Activated naive CD4-positive, alpha-beta T cell treated with anti-CD3 and anti-CD28 coated beads, Interleukin-2, amount 10 ng/mL, durations not matched to agents 7 days and 5 days (primary cell): ENCODE measurements around the gene JAZF1.

Experiments used
- CTCF ChIA-PET: fragments of 350-600 bp; sonication (Branson Sonifier 250); formaldehyde crosslinking; loops from one replicate; lab custom pipeline; 2021; ENCODE audit warnings: antibody characterized with exemption; lab: Charles Lee
- DNase-seq: peaks from one replicate; pipeline ENCODE4 v3.0.0-alpha.2; 2020
- H3K27ac Mint-ChIP-seq: one replicate; pipeline ENCODE4 v1.8.0; 2021; ENCODE audit warnings: mild to moderate bottlenecking, moderate library complexity, mixed read lengths
- H3K27me3 Mint-ChIP-seq: one replicate; pipeline ENCODE4 v1.8.0; 2021; ENCODE audit warnings: mild to moderate bottlenecking, mixed read lengths
- H3K36me3 Mint-ChIP-seq: one replicate; pipeline ENCODE4 v1.8.0; 2021; ENCODE audit warnings: mixed read lengths
- H3K4me1 Mint-ChIP-seq: one replicate; pipeline ENCODE4 v1.8.0; 2021; ENCODE audit warnings: mixed read lengths
- H3K4me3 Mint-ChIP-seq: one replicate; pipeline ENCODE4 v1.8.0; 2021; ENCODE audit warnings: mild to moderate bottlenecking, moderate library complexity, mixed read lengths
- H3K9me3 Mint-ChIP-seq: one replicate; pipeline ENCODE4 v1.8.0; 2021; ENCODE audit warnings: mixed read lengths

The JAZF1 gene

GRCh38 chr7:27812706-27813105, 367.9 kb downstream of the JAZF1 start:
- Mint-ChIP-seq H3K9me3 (no peaks in the 10 kb centered on the region), H3K27me3 (no peaks in the 10 kb centered on the region), H3K27ac (no peak overlapping the region), H3K36me3 (peaks cover 14% of the 10 kb centered on the region), H3K4me1 (no peaks in the 10 kb centered on the region), H3K4me3 (no peak overlapping the region)
- CTCF ChIA-PET = no interaction called here
- no peak for DNase-seq

GRCh38 chr7:27810186-27810585, 370.4 kb downstream of the JAZF1 start:
- peaks cover 12% of the 10 kb centered on the region for H3K36me3 Mint-ChIP-seq
- H3K9me3 Mint-ChIP-seq = no peaks in the 10 kb centered on the region
- no peaks in the 10 kb centered on the region for H3K4me1 Mint-ChIP-seq
- DNase-seq = no peak
- CTCF ChIA-PET = interaction anchor here (0.6 to 0.9 kb wide), 2 partner anchors 8 to 211 kb away, joined by 3 read pairs; no protein-coding TSS in a partner anchor
- no peak overlapping the region for H3K27ac Mint-ChIP-seq
- H3K27me3 Mint-ChIP-seq = no peaks in the 10 kb centered on the region
- H3K4me3 Mint-ChIP-seq = no peak overlapping the region

- no peak for DNase-seq
- Mint-ChIP-seq H3K27ac (no peak overlapping the region), H3K36me3 (peaks cover 8% of the 10 kb centered on the region), H3K4me1 (no peaks in the 10 kb centered on the region), H3K27me3 (no peaks in the 10 kb centered on the region), H3K4me3 (no peak overlapping the region), H3K9me3 (no peaks in the 10 kb centered on the region)
- CTCF ChIA-PET = no interaction called here
These were observed 372.0 kb downstream of the JAZF1 start for GRCh38 chr7:27808626-27809025.

- Mint-ChIP-seq H3K9me3 (no peaks in the 10 kb centered on the region), H3K4me3 (no peak overlapping the region), H3K27me3 (no peaks in the 10 kb centered on the region), H3K4me1 (no peaks in the 10 kb centered on the region), H3K27ac (no peak overlapping the region), H3K36me3 (peaks cover 19% of the 10 kb centered on the region)
- no peak for DNase-seq
- CTCF ChIA-PET = no interaction called here
These were observed 376.5 kb downstream of the JAZF1 start for GRCh38 chr7:27804139-27804538.

- Mint-ChIP-seq H3K4me1 (no peaks in the 10 kb centered on the region), H3K27ac (no peak overlapping the region), H3K27me3 (no peaks in the 10 kb centered on the region), H3K9me3 (no peaks in the 10 kb centered on the region), H3K36me3 (peaks cover 23% of the 10 kb centered on the region), H3K4me3 (no peak overlapping the region)
- DNase-seq = no peak
- CTCF ChIA-PET = no interaction called here
These were observed 377.6 kb downstream of the JAZF1 start for GRCh38 chr7:27802999-27803398.

- Mint-ChIP-seq H3K4me1 (no peaks in the 10 kb centered on the region), H3K27me3 (no peaks in the 10 kb centered on the region), H3K4me3 (no peak overlapping the region), H3K36me3 (peaks cover 23% of the 10 kb centered on the region), H3K9me3 (no peaks in the 10 kb centered on the region), H3K27ac (no peak overlapping the region)
- CTCF ChIA-PET = no interaction called here
- DNase-seq = no peak
These were observed 381.4 kb downstream of the JAZF1 start for GRCh38 chr7:27799212-27799611.

- Mint-ChIP-seq H3K36me3 (peaks cover 25% of the 10 kb centered on the region), H3K9me3 (no peaks in the 10 kb centered on the region), H3K27me3 (no peaks in the 10 kb centered on the region), H3K27ac (no peak overlapping the region), H3K4me1 (no peaks in the 10 kb centered on the region), H3K4me3 (no peak overlapping the region)
- no peak for DNase-seq
- CTCF ChIA-PET = no interaction called here
These were observed 384.6 kb downstream of the JAZF1 start for GRCh38 chr7:27795977-27796376.

- H3K36me3 Mint-ChIP-seq = peaks cover 24% of the 10 kb centered on the region
- no peaks in the 10 kb centered on the region for H3K9me3 Mint-ChIP-seq
- no peak overlapping the region for H3K4me3 Mint-ChIP-seq
- no peaks in the 10 kb centered on the region for H3K4me1 Mint-ChIP-seq
- no peak for DNase-seq
- CTCF ChIA-PET = no interaction called here
- no peak overlapping the region for H3K27ac Mint-ChIP-seq
- H3K27me3 Mint-ChIP-seq = no peaks in the 10 kb centered on the region
These were observed 386.8 kb downstream of the JAZF1 start for GRCh38 chr7:27793780-27794179.

GRCh38 chr7:27788437-27788836, 392.2 kb downstream of the JAZF1 start:
- Mint-ChIP-seq H3K27me3 (no peaks in the 10 kb centered on the region), H3K4me3 (no peak overlapping the region), H3K9me3 (no peaks in the 10 kb centered on the region), H3K4me1 (no peaks in the 10 kb centered on the region), H3K27ac (no peak overlapping the region), H3K36me3 (peaks cover 25% of the 10 kb centered on the region)
- CTCF ChIA-PET = interaction anchor here (1.2 kb wide), 1 partner anchor 232 kb away, joined by 3 read pairs; no protein-coding TSS in a partner anchor
- DNase-seq = no peak

GRCh38 chr7:27784399-27785053, 396.1 kb downstream of the JAZF1 start:
- no peak overlapping the region for H3K27ac Mint-ChIP-seq
- no peaks in the 10 kb centered on the region for H3K9me3 Mint-ChIP-seq
- peaks cover 19% of the 10 kb centered on the region for H3K36me3 Mint-ChIP-seq
- CTCF ChIA-PET = interaction anchor here (1.1 to 1.7 kb wide), 3 partner anchors 9 to 144 kb away, joined by 4 read pairs; no protein-coding TSS in a partner anchor
- no peaks in the 10 kb centered on the region for H3K4me1 Mint-ChIP-seq
- no peak overlapping the region for H3K4me3 Mint-ChIP-seq
- H3K27me3 Mint-ChIP-seq = no peaks in the 10 kb centered on the region
- no peak for DNase-seq

- Mint-ChIP-seq H3K27ac (no peak overlapping the region), H3K36me3 (peaks cover 15% of the 10 kb centered on the region), H3K4me3 (no peak overlapping the region), H3K27me3 (no peaks in the 10 kb centered on the region), H3K9me3 (no peaks in the 10 kb centered on the region), H3K4me1 (no peaks in the 10 kb centered on the region)
- CTCF ChIA-PET = no interaction called here
- DNase-seq = no peak
These were observed 397.7 kb downstream of the JAZF1 start for GRCh38 chr7:27782849-27783248.

GRCh38 chr7:27781188-27781587, 399.4 kb downstream of the JAZF1 start:
- no peak for DNase-seq
- H3K4me3 Mint-ChIP-seq = no peak overlapping the region
- no peaks in the 10 kb centered on the region for H3K9me3 Mint-ChIP-seq
- no peak overlapping the region for H3K27ac Mint-ChIP-seq
- CTCF ChIA-PET = no interaction called here
- peaks cover 7% of the 10 kb centered on the region for H3K36me3 Mint-ChIP-seq
- no peaks in the 10 kb centered on the region for H3K27me3 Mint-ChIP-seq
- no peaks in the 10 kb centered on the region for H3K4me1 Mint-ChIP-seq
